SK-N-SH treated with all-trans-retinoic acid at 6 μM for 48 hours (cell line): ENCODE data around the gene VCL.

Experiments used
- ATAC-seq: fragments of 200-7000 bp; cut with Tn5 transposase; 3 replicates; pipeline ENCODE4 v1.9.1; 2020; ENCODE audit warnings: mild to moderate bottlenecking, moderate library complexity
- ARNTL ChIP-seq: fragments of 450-650 bp; formaldehyde crosslinking; IDR thresholded peaks from 2 replicates; pipeline ENCODE4 v1.5.0; 2020; ENCODE audit warnings: low read depth, mild to moderate bottlenecking, moderate library complexity, borderline replicate concordance
- BACH2 ChIP-seq: fragments of 250-450 bp; sonication (Bioruptor Pico); IDR thresholded peaks from 2 replicates; pipeline ENCODE4 v1.9.0; 2021; ENCODE audit warnings: mild to moderate bottlenecking, borderline replicate concordance
- CSDC2 ChIP-seq: fragments of 250-450 bp; sonication (Bioruptor Pico); IDR thresholded peaks from 2 replicates; pipeline ENCODE4 v1.5.0; 2020; ENCODE audit warnings: mild to moderate bottlenecking, moderate library complexity
- CSRNP3 ChIP-seq: fragments of 250-450 bp; sonication (Bioruptor Pico); IDR thresholded peaks from 2 replicates; pipeline ENCODE4 v1.5.1; 2021; ENCODE audit warnings: mild to moderate bottlenecking, moderate library complexity
- ESRRG ChIP-seq: fragments of 250-450 bp; sonication (Bioruptor Pico); IDR thresholded peaks from 2 replicates; pipeline ENCODE4 v1.6.1; 2021; ENCODE audit warnings: mild to moderate bottlenecking
- GLIS3 ChIP-seq: fragments of 250-450 bp; sonication (Bioruptor Pico); IDR thresholded peaks from 2 replicates; pipeline ENCODE4 v1.5.0; 2020; ENCODE audit warnings: mild to moderate bottlenecking, moderate library complexity
- ISL1 ChIP-seq: fragments of 250-450 bp; sonication (Bioruptor Pico); IDR thresholded peaks from 2 replicates; pipeline ENCODE4 v2.1.2; 2022; ENCODE audit warnings: mild to moderate bottlenecking, moderate library complexity
- OSR1 ChIP-seq: fragments of 250-450 bp; sonication (Bioruptor Pico); IDR thresholded peaks from 2 replicates; pipeline ENCODE4 v1.8.0; 2022; ENCODE audit warnings: moderate library complexity, mild to moderate bottlenecking, inconsistent platforms
- POU6F1 ChIP-seq: fragments of 250-450 bp; sonication (Bioruptor Pico); IDR thresholded peaks from 2 replicates; pipeline ENCODE4 v1.8.0; 2021; ENCODE audit warnings: low read depth, mild to moderate bottlenecking, moderate library complexity, borderline replicate concordance
- PPARA ChIP-seq: fragments of 250-450 bp; sonication (Bioruptor Pico); IDR thresholded peaks from 2 replicates; pipeline ENCODE4 v1.5.0; 2020; ENCODE audit warnings: mild to moderate bottlenecking, borderline replicate concordance
- RARB ChIP-seq: fragments of 250-450 bp; sonication (Bioruptor Pico); IDR thresholded peaks from 2 replicates; pipeline ENCODE4 v1.8.0; 2021; ENCODE audit warnings: mild to moderate bottlenecking, moderate library complexity
- SNAI2 ChIP-seq: fragments of 250-450 bp; sonication (Bioruptor Pico); IDR thresholded peaks from 2 replicates; pipeline ENCODE4 v1.5.0; 2020; ENCODE audit warnings: mild to moderate bottlenecking, moderate library complexity
- TCF4 ChIP-seq: fragments of 250-450 bp; sonication (Bioruptor Pico); IDR thresholded peaks from 2 replicates; pipeline ENCODE4 v1.8.0; 2021; ENCODE audit warnings: mild to moderate bottlenecking, moderate library complexity, borderline replicate concordance
- TOX ChIP-seq: fragments of 250-450 bp; sonication (Bioruptor Pico); IDR thresholded peaks from 2 replicates; pipeline ENCODE4 v1.8.0; 2021; ENCODE audit warnings: mild to moderate bottlenecking, moderate library complexity, borderline replicate concordance
- ZC3H10 ChIP-seq: fragments of 250-450 bp; sonication (Bioruptor Pico); IDR thresholded peaks from 2 replicates; pipeline ENCODE4 v1.5.1; 2021; ENCODE audit warnings: mild to moderate bottlenecking, moderate library complexity
- ZFP3 ChIP-seq: fragments of 250-450 bp; sonication (Bioruptor Pico); IDR thresholded peaks from 2 replicates; pipeline ENCODE4 v1.5.0; 2020; ENCODE audit warnings: mild to moderate bottlenecking, moderate library complexity
- ZFP30 ChIP-seq: fragments of 450-650 bp; formaldehyde crosslinking; IDR thresholded peaks from 2 replicates; pipeline ENCODE4 v1.5.0; 2022; ENCODE audit warnings: mild to moderate bottlenecking, moderate library complexity
- ZNF565 ChIP-seq: fragments of 450-650 bp; formaldehyde crosslinking; conservative IDR thresholded peaks from 2 replicates; pipeline ENCODE4 v1.5.0; 2020; ENCODE audit warnings: low read depth, mild to moderate bottlenecking, moderate library complexity
- ZNF70 ChIP-seq: fragments of 450-650 bp; formaldehyde crosslinking; IDR thresholded peaks from 2 replicates; pipeline ENCODE4 v1.5.0; 2020; ENCODE audit warnings: mild to moderate bottlenecking, moderate library complexity
- ZNF8 ChIP-seq: fragments of 450-650 bp; formaldehyde crosslinking; IDR thresholded peaks from 2 replicates; pipeline ENCODE4 v1.5.0; 2020; ENCODE audit warnings: mild to moderate bottlenecking, moderate library complexity
- TF ChIP-seq, protein P1 (sequence below): fragments of 250-450 bp; sonication (Bioruptor Pico); IDR thresholded peaks from 2 replicates; pipeline ENCODE4 v1.8.0; 2020; ENCODE audit warnings: mild to moderate bottlenecking, moderate library complexity, borderline replicate concordance
- TF ChIP-seq, protein P2 (sequence below): fragments of 250-450 bp; sonication (Bioruptor Pico); IDR thresholded peaks from 2 replicates; pipeline ENCODE4 v1.5.1; 2020; ENCODE audit warnings: low read depth, mild to moderate bottlenecking, moderate library complexity
- TF ChIP-seq, protein P3 (sequence below): fragments of 250-450 bp; sonication (Bioruptor Pico); IDR thresholded peaks from 2 replicates; pipeline ENCODE4 v1.5.0; 2020; ENCODE audit warnings: mild to moderate bottlenecking, moderate library complexity

VCL gene

DNA sequence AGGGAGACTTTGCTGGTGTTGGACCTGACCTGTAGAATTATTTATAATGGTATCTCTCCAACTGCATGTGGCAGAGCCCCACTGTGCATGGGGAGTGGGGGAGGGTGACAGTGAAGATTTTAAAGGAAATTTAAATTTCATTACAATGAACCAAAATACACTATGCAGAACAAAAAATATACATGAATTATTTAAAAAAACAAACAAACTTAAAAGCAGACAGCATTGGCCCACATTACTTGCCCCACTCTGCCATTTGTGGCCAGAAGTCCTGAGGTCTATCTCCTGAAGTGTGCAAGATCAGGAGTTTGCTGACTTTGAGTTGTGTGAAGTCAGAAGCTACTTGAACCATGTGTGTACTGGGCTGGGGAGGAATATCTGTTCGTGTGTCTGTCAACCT lies 112.2 kb downstream of the VCL start:
- no peak for TF ChIP-seq SNAI2 (CRISPR knock-in tag)
- TF ChIP-seq ARNTL (CRISPR knock-in tag): no peak
- no peak for TF ChIP-seq ZC3H10 (CRISPR knock-in tag)
- TF ChIP-seq GLIS3 (CRISPR knock-in tag): no peak
- no peak for TF ChIP-seq ZNF70 (CRISPR knock-in tag)
- no peak for TF ChIP-seq CSDC2 (CRISPR knock-in tag)
- TF ChIP-seq PPARA (CRISPR knock-in tag): no peak
- no peak for TF ChIP-seq ZFP30
- TF ChIP-seq, protein P1, sequence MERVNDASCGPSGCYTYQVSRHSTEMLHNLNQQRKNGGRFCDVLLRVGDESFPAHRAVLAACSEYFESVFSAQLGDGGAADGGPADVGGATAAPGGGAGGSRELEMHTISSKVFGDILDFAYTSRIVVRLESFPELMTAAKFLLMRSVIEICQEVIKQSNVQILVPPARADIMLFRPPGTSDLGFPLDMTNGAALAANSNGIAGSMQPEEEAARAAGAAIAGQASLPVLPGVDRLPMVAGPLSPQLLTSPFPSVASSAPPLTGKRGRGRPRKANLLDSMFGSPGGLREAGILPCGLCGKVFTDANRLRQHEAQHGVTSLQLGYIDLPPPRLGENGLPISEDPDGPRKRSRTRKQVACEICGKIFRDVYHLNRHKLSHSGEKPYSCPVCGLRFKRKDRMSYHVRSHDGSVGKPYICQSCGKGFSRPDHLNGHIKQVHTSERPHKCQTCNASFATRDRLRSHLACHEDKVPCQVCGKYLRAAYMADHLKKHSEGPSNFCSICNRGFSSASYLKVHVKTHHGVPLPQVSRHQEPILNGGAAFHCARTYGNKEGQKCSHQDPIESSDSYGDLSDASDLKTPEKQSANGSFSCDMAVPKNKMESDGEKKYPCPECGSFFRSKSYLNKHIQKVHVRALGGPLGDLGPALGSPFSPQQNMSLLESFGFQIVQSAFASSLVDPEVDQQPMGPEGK (CRISPR knock-in tag): no peak
- TF ChIP-seq RARB (CRISPR knock-in tag): no peak
- TF ChIP-seq ZNF8 (CRISPR knock-in tag): no peak
- TF ChIP-seq ISL1 (CRISPR knock-in tag): no peak
- no peak for TF ChIP-seq TOX (CRISPR knock-in tag)
- no peak for TF ChIP-seq ESRRG (CRISPR knock-in tag)
- no peak for TF ChIP-seq ZFP3 (CRISPR knock-in tag)
- TF ChIP-seq OSR1 (CRISPR knock-in tag): no peak
- TF ChIP-seq, protein P2, sequence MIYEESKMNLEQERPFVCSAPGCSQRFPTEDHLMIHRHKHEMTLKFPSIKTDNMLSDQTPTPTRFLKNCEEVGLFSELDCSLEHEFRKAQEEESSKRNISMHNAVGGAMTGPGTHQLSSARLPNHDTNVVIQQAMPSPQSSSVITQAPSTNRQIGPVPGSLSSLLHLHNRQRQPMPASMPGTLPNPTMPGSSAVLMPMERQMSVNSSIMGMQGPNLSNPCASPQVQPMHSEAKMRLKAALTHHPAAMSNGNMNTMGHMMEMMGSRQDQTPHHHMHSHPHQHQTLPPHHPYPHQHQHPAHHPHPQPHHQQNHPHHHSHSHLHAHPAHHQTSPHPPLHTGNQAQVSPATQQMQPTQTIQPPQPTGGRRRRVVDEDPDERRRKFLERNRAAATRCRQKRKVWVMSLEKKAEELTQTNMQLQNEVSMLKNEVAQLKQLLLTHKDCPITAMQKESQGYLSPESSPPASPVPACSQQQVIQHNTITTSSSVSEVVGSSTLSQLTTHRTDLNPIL (CRISPR knock-in tag): no peak
- no peak for TF ChIP-seq BACH2 (CRISPR knock-in tag)
- no peak for ATAC-seq

- no peak for ATAC-seq
- TF ChIP-seq ZNF8 (CRISPR knock-in tag): no peak
Observed at GRCh38 chr10:74111799-74112198, 113.9 kb downstream of the VCL start.

DNA sequence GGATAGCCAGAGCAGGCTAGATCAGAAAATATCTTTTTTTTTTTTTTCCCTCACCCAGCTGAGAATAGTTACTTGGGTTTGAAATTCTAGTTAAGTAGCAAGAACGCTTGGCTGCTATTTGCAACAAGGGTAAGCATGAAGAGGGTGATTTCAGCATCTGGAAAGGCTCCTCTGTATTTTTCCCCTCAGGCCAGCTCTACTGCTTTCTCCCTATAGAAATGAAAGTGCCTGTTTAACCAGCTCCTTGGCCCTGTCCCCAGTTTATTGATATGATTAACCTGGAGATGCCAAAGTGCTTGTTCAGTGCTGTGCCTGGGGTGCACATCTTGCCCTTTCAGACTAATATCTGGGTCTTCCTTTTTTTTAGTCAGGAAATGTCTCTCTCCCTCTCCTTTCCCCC lies 115.6 kb downstream of the VCL start:
- TF ChIP-seq PPARA (CRISPR knock-in tag) (no peak), POU6F1 (CRISPR knock-in tag) (no peak), ZNF8 (CRISPR knock-in tag) (no peak), TOX (CRISPR knock-in tag) (no peak), ZFP30 (no peak), SNAI2 (CRISPR knock-in tag) (no peak), RARB (CRISPR knock-in tag) (no peak), OSR1 (CRISPR knock-in tag) (no peak), CSRNP3 (no peak), ISL1 (CRISPR knock-in tag) (no peak), ESRRG (CRISPR knock-in tag) (no peak), ZNF565 (CRISPR knock-in tag) (no peak), TCF4 (CRISPR knock-in tag) (no peak)
- TF ChIP-seq, protein P3, sequence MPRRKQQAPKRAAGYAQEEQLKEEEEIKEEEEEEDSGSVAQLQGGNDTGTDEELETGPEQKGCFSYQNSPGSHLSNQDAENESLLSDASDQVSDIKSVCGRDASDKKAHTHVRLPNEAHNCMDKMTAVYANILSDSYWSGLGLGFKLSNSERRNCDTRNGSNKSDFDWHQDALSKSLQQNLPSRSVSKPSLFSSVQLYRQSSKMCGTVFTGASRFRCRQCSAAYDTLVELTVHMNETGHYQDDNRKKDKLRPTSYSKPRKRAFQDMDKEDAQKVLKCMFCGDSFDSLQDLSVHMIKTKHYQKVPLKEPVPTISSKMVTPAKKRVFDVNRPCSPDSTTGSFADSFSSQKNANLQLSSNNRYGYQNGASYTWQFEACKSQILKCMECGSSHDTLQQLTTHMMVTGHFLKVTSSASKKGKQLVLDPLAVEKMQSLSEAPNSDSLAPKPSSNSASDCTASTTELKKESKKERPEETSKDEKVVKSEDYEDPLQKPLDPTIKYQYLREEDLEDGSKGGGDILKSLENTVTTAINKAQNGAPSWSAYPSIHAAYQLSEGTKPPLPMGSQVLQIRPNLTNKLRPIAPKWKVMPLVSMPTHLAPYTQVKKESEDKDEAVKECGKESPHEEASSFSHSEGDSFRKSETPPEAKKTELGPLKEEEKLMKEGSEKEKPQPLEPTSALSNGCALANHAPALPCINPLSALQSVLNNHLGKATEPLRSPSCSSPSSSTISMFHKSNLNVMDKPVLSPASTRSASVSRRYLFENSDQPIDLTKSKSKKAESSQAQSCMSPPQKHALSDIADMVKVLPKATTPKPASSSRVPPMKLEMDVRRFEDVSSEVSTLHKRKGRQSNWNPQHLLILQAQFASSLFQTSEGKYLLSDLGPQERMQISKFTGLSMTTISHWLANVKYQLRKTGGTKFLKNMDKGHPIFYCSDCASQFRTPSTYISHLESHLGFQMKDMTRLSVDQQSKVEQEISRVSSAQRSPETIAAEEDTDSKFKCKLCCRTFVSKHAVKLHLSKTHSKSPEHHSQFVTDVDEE: no peak
- TF ChIP-seq, protein P2 (CRISPR knock-in tag): no peak
- no peak; the same call in 1 of the 3 replicates for ATAC-seq
